Peyer's patch (tissue), 4 donors: ENCODE data around the gene DNAH14.

Experiments
- CTCF ChIP-seq, 6 experiments: fragments of 450-650 bp in 4 of 6; fragments of 200-600 bp in 2 of 6; sonication (generic) in 1 of 6; IDR thresholded peaks; one replicate each; pipeline ENCODE4 v1.5.1; 2017 to 2019; ENCODE audit warnings: antibody characterized with exemption in 6 of 6, mild to moderate bottlenecking in 3 of 6, moderate library complexity in 1 of 6
- POLR2A ChIP-seq, 2 donors: fragments of 450-650 bp; IDR thresholded peaks; one replicate each; pipeline ENCODE4 v1.5.1; 2017; ENCODE audit warnings: antibody characterized with exemption in 2 of 2, mild to moderate bottlenecking in 2 of 2, moderate library complexity in 2 of 2

- no peak for TF ChIP-seq POLR2A (IDR thresholded peaks at IDR 0.05)
- TF ChIP-seq CTCF (IDR thresholded peaks at IDR 0.05), result no peak
Observed at GRCh38 chr1:224980181-224980580, 50.7 kb downstream of the DNAH14 start.
